GM18499 (cell line): ENCODE measurements around the gene ESR1.

Experiments used
- ATAC-seq: cut with Tn5 transposase; IDR thresholded peaks from one replicate; pipeline ENCODE4 v1.9.1; 2021; ENCODE audit warnings: moderate number of reproducible peaks; ENCODE audit not compliant: insufficient read depth, unreplicated experiment

Gene ESR1

DNA sequence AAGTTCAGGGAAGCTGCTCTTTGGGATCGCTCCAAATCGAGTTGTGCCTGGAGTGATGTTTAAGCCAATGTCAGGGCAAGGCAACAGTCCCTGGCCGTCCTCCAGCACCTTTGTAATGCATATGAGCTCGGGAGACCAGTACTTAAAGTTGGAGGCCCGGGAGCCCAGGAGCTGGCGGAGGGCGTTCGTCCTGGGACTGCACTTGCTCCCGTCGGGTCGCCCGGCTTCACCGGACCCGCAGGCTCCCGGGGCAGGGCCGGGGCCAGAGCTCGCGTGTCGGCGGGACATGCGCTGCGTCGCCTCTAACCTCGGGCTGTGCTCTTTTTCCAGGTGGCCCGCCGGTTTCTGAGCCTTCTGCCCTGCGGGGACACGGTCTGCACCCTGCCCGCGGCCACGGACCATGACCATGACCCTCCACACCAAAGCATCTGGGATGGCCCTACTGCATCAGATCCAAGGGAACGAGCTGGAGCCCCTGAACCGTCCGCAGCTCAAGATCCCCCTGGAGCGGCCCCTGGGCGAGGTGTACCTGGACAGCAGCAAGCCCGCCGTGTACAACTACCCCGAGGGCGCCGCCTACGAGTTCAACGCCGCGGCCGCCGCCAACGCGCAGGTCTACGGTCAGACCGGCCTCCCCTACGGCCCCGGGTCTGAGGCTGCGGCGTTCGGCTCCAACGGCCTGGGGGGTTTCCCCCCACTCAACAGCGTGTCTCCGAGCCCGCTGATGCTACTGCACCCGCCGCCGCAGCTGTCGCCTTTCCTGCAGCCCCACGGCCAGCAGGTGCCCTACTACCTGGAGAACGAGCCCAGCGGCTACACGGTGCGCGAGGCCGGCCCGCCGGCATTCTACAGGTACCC, at the start of gene ESR1:
Gene ESR1 (plus strand): TSS at position 170 of the 858 bp plus-strand sequence. CDS start 231 bp downstream, at position 401.
- ATAC-seq, result no peak

DNA sequence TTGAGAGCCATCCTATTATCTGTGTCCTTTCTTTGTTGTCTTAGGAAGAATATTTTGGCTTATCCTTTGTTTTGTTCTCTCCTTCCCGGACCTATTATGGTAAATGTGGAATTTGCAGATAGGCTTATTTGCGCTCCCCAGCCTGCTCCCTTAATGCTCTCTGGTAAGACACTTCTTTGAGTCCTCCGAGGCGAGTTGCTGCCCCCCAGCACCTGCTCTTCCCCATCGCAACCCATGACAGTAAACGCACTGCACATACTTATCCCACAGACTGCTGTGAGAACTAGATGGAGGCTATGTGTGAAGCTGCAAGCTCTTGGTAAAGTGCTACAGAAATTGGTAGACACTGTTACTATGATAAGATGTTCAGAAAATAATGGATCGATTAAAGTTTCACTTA, 47.0 kb upstream of the ESR1 start:
- no peak for ATAC-seq

DNA sequence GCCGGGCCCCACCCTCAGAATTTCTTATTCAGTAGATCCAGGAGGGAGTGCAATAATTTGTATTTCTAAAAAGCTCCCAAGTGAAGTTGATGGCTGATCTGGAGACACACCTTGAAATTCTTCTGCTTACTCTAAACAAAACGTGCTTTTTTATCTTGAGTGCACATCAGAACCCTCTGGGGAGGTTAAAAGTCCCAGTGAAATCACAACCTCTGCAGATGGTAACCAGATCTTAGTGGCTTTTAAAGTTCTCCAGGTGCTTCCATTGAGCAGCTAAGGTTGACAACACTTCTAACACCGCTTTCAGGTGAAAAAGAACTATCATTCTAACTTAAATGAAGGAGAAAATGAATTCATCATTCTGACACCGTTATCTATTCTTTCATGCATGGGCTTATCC, 45.6 kb upstream of the ESR1 start:
- ATAC-seq, result no peak

DNA sequence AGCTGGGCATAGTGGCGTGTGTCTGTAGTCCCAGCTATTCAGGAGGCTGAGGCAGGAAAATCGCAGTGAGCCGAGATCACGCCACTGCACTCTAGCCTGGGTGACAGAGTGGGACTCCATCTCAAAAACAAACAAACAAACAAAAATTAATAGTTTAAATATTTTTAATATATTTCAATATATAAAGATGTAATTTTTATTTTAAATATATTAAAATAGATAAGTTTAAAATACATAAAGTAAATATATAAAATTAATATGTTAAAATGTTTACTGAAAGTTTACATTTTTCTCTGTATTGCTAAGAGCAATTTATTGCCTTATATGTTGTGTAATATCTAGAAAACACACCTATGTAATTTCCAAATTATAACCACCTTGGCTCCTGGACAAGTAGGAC, 44.7 kb upstream of the ESR1 start:
- no peak for ATAC-seq

GRCh38 chr6:151763303-151763702, 44.2 kb upstream of the ESR1 start:
- ATAC-seq, result no peak

DNA sequence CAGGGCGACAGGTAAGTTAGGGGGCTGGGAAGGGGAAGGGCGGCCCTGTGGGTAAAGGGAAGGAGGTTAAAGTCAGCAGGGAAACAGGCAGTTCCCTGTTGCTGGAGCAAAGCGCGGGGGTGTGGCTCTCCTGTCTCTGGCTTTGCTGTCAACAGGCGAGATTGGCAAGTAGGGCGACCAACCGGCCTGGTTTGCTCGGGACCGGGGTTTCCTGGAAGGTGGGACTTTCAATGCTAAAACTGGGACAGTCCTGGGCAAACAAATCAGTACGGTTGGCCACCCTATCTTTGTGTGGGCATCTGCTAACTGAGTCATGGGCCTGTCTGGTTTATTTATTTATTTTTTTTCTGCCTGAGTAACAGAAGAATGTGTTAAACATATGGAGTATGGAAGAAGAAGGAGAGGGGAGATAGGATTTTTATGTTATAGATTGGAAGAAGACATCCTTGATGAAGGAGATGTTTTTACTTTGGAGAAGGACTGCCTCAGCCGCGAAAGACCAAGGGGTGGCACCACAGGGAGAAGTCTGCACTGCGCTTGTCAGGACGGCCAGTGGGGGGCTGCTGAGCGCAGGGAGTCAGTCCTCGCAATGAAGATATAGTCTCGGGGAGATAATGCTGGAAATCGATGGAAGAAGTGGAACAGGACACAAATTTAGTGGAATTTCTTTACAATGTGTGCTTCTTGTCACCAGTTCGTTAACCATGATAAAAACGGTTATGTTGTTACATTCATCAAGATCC, 43.4 kb upstream of the ESR1 start:
- no peak for ATAC-seq

DNA sequence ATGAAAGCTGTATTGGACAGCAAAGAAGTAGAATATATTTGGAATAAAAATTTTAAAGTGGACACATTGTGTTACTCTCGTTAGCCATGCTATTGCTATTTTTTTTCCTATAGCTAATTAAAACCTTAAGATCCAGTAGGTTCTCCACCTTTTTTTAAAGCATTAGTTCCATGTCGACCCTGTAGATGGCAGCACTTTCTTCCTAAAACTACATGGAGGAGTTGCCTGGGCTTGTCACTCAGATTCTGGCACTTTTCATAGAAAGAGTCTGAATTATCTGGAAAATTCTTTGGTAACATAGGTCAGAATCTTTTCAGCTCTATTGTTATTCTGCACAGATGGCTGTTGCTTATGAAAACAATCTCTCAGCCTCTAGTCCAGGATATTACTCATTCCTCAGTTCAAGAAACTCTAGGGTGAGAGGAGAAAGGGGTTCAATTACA, 42.0 kb upstream of the ESR1 start:
- no peak for ATAC-seq

- ATAC-seq, result no peak
These were observed 35.0 kb upstream of the ESR1 start for GRCh38 chr6:151772446-151772845.

- no peak for ATAC-seq
These were observed 34.1 kb upstream of the ESR1 start for GRCh38 chr6:151773382-151773781.

DNA sequence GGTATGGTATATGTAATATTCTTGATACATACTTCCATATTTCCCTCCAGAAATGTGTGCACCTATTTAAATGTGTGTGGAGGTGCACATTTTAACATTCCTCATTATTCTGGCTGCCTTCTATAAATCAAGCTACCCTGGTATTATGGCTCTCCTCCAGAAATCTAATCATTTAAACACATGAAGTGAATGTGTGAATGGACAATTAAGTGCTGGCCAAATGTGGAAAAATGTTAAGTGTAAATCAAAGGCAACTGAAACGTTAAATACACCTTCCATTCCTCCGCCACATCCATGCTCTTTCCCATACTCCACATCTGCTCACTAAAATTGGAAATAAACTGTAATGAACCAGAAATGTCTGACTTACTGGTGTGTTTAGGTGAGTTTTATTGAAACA, 24.9 kb upstream of the ESR1 start:
- ATAC-seq, result no peak

GRCh38 chr6:151783692-151784091, 23.8 kb upstream of the ESR1 start:
- ATAC-seq, result no peak

DNA sequence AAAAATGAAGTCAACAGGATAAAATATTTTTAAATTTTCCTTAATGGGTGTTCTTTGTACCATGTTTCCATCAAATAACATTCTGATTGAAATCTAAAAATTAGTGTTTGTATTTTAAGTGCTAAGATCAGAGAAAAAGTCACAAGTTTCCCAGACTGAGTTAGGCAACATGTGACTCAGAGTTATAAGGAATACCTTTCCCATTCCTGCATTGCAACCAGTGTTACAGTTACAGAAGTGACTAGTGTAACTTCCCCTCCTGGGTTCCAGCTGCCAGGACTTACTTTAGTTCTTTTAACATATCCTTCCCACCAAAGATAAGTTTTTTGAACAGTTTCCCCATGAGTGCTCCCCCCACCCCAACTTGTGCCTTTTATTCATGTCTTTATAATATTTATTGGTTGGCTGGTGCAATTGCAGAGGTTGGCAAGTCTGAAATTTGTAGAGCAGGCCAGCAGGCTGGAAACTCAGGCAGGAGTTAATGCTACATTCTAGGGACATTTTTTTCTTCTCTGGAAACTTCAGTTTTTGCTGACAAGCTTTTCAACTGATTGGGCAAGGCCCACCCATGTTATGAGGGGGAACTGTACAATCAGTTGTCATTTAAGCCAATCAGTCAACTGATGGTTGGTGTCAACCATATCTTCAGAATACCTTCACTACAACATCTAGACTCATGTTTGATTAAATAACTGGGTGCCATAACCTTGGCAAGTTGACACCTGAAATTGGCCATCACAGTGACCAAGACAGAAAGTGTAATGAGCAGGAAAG, 22.9 kb upstream of the ESR1 start:
- no peak for ATAC-seq

- no peak for ATAC-seq
These were observed 10.5 kb upstream of the ESR1 start for GRCh38 chr6:151796842-151797530.

GRCh38 chr6:151803743-151804142, 3.7 kb upstream of the ESR1 start:
- ATAC-seq, result no peak

GRCh38 chr6:151804585-151805285, 2.7 kb upstream of the ESR1 start:
- ATAC-seq, result no peak

GRCh38 chr6:151805286-151805840, 2.1 kb upstream of the ESR1 start:
- ATAC-seq, result no peak

GRCh38 chr6:151806757-151807512, 547 bp upstream of the ESR1 start:
- ATAC-seq, result no peak

- no peak for ATAC-seq
These were observed 1.1 kb downstream of the ESR1 start for GRCh38 chr6:151808371-151809241.
